ENCODE data around the gene STARD4. TPM values are rescaled to one million over a fixed set of nuclear protein-coding genes. Genes with fewer than 3 reads are reported as not detected.

The STARD4 gene
- polyA plus RNA-seq, 1 experiment, result 8.5 TPM

GRCh38 chr5:111505096-111505495 lies 7.2 kb downstream of the STARD4 start:
- H3K4me3 ChIP-seq (ENCODE audit: low read depth, low read length), result no peak overlapping the region
- no peaks in the 10 kb centered on the region; the same call in 1 of the 2 replicates for H3K36me3 ChIP-seq (ENCODE audit: control insufficient read depth, insufficient read depth, low read length)
- no peaks in the 10 kb centered on the region for H3K27me3 ChIP-seq (ENCODE audit: control insufficient read depth, insufficient read depth, low read length)
- ChIA-PET POLR2A (no interaction called here), CTCF (interaction anchor here (0.6 to 1.0 kb wide), 2 partner anchors 670 to 766 kb away, joined by 3 read pairs; no protein-coding TSS in a partner anchor)
- TF ChIP-seq CTCF (IDR thresholded peaks at IDR 0.05; ENCODE audit: insufficient read depth, low read depth, low read length), result no peak
- DNase-seq (ENCODE audit: low read depth), result no peak

GRCh38 chr5:111502956-111503355 lies 9.4 kb downstream of the STARD4 start:
- no peak for TF ChIP-seq CTCF (IDR thresholded peaks at IDR 0.05; ENCODE audit: insufficient read depth, low read depth, low read length)
- no peak overlapping the region for H3K4me3 ChIP-seq (ENCODE audit: low read depth, low read length)
- ChIA-PET POLR2A (no interaction called here), CTCF (interaction anchor here (0.6 kb wide), 1 partner anchor 1354 kb away, joined by 4 read pairs; no protein-coding TSS in a partner anchor)
- DNase-seq (ENCODE audit: low read depth), result no peak
- no peaks in the 10 kb centered on the region; the same call in 1 of the 2 replicates for H3K36me3 ChIP-seq (ENCODE audit: control insufficient read depth, insufficient read depth, low read length)
- H3K27me3 ChIP-seq (ENCODE audit: control insufficient read depth, insufficient read depth, low read length), result no peaks in the 10 kb centered on the region

- no peaks in the 10 kb centered on the region for H3K27me3 ChIP-seq (ENCODE audit: control insufficient read depth, insufficient read depth, low read length)
- ChIA-PET POLR2A (no interaction called here), CTCF (interaction anchor here (1.3 kb wide), 1 partner anchor 14 kb away, joined by 4 read pairs; the partner anchor contains the start of gene STARD4)
- TF ChIP-seq CTCF (IDR thresholded peaks at IDR 0.05; ENCODE audit: insufficient read depth, low read depth, low read length), result no peak
- H3K4me3 ChIP-seq (ENCODE audit: low read depth, low read length), result no peak overlapping the region
- H3K36me3 ChIP-seq (ENCODE audit: control insufficient read depth, insufficient read depth, low read length), result no peaks in the 10 kb centered on the region
- DNase-seq (ENCODE audit: low read depth), result no peak
Observed at GRCh38 chr5:111498346-111498745, 14.0 kb downstream of the STARD4 start.

GRCh38 chr5:111495159-111495558 lies 17.2 kb downstream of the STARD4 start:
- ChIA-PET POLR2A (no interaction called here), CTCF (no interaction called here)
- DNase-seq (ENCODE audit: low read depth), result no peak
- TF ChIP-seq CTCF (IDR thresholded peaks at IDR 0.05; ENCODE audit: insufficient read depth, low read depth, low read length), result no peak
- H3K27me3 ChIP-seq (ENCODE audit: control insufficient read depth, insufficient read depth, low read length), result no peaks in the 10 kb centered on the region
- no peak overlapping the region for H3K4me3 ChIP-seq (ENCODE audit: low read depth, low read length)
- H3K36me3 ChIP-seq (ENCODE audit: control insufficient read depth, insufficient read depth, low read length), result no peaks in the 10 kb centered on the region

- Histone ChIP-seq H3K27me3 (ENCODE audit: control insufficient read depth, insufficient read depth, low read length) (no peaks in the 10 kb centered on the region), H3K36me3 (ENCODE audit: control insufficient read depth, insufficient read depth, low read length) (no peaks in the 10 kb centered on the region), H3K4me3 (ENCODE audit: low read depth, low read length) (no peak overlapping the region)
- ChIA-PET POLR2A (no interaction called here), CTCF (interaction anchor here (0.6 kb wide), 1 partner anchor 1506 kb away, joined by 4 read pairs; no protein-coding TSS in a partner anchor)
- no peak for TF ChIP-seq CTCF (IDR thresholded peaks at IDR 0.05; ENCODE audit: insufficient read depth, low read depth, low read length)
- DNase-seq (ENCODE audit: low read depth), result no peak
Observed at GRCh38 chr5:111494355-111494999, 17.9 kb downstream of the STARD4 start.
